ENCODE data around the gene ANKRD55.

DNA sequence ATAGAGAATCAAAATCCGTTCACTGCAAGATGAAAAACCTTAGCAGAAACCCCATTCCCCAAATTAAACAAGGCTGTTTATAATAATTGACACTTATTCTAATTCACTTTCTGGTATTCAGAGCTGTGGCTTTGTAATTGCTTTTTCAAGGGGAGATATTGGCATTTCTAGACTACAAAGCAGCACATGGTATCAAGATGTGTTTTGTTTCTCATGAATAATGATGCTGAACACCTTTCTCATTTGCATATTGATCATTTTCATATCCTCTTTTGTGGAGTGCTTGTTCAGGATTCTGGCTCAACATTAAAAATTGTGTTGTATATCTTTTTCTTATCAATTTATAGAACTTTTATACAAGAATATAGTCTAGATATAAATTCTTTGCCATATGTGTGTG lies 22.4 kb upstream of the ANKRD55 start:
- no peak for TF ChIP-seq POLR2AphosphoS5 (IDR thresholded peaks at IDR 0.05)
- TF ChIP-seq, protein P1, sequence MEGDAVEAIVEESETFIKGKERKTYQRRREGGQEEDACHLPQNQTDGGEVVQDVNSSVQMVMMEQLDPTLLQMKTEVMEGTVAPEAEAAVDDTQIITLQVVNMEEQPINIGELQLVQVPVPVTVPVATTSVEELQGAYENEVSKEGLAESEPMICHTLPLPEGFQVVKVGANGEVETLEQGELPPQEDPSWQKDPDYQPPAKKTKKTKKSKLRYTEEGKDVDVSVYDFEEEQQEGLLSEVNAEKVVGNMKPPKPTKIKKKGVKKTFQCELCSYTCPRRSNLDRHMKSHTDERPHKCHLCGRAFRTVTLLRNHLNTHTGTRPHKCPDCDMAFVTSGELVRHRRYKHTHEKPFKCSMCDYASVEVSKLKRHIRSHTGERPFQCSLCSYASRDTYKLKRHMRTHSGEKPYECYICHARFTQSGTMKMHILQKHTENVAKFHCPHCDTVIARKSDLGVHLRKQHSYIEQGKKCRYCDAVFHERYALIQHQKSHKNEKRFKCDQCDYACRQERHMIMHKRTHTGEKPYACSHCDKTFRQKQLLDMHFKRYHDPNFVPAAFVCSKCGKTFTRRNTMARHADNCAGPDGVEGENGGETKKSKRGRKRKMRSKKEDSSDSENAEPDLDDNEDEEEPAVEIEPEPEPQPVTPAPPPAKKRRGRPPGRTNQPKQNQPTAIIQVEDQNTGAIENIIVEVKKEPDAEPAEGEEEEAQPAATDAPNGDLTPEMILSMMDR (IDR thresholded peaks at IDR 0.05), result no peak
- no peak for TF ChIP-seq EP300 (IDR thresholded peaks at IDR 0.05)

All from sigmoid colon (tissue), 4 donors.